SU-DHL-6 (cell line): ENCODE measurements around the gene STX16.

Experiments
- H2AFZ ChIP-seq: fragments of 200-600 bp; sonication (generic); 2 replicates; pipeline ENCODE4 v1.6.1; 2014; ENCODE audit warnings: low read depth, mild to moderate bottlenecking, moderate library complexity, mixed read lengths, antibody characterized with exemption, low read length; ENCODE audit not compliant: severe bottlenecking
- H3F3A ChIP-seq: fragments of 200-600 bp; shearing (Covaris generic); 2 replicates; pipeline ENCODE4 v1.6.0; 2016; ENCODE audit warnings: antibody characterized with exemption, mild to moderate bottlenecking; ENCODE audit not compliant: insufficient read depth
- H3K27ac ChIP-seq: fragments of 200-600 bp; sonication (generic); 2 replicates; pipeline ENCODE4 v1.5.1; 2016; ENCODE audit warnings: low read depth, mild to moderate bottlenecking, low read length, moderate library complexity, mixed read lengths
- H3K27me3 ChIP-seq: fragments of 200-600 bp; sonication (generic), shearing (Covaris generic); 2 replicates; pipeline ENCODE4 v1.6.0; 2014; ENCODE audit warnings: mild to moderate bottlenecking, low read length
- H3K36me3 ChIP-seq: fragments of 200-600 bp; sonication (generic); 2 replicates; pipeline ENCODE4 v1.6.1; 2014; ENCODE audit warnings: mild to moderate bottlenecking, low read length, mixed read lengths
- H3K4me2 ChIP-seq: fragments of 300-600, 200-600 bp; shearing (Covaris generic), sonication (generic); 2 replicates; pipeline ENCODE4 v1.6.0; 2014; ENCODE audit warnings: low read length, low read depth, mild to moderate bottlenecking; ENCODE audit not compliant: poor library complexity, severe bottlenecking
- H3K4me3 ChIP-seq: fragments of 200-600 bp; sonication (generic); 2 replicates; pipeline ENCODE4 v1.5.1; 2014; ENCODE audit warnings: antibody characterized with exemption, low read length, mild to moderate bottlenecking, mixed read lengths; ENCODE audit not compliant: insufficient read depth, poor library complexity, severe bottlenecking
- H3K79me2 ChIP-seq: fragments of 200-600 bp; sonication (generic); 2 replicates; pipeline ENCODE4 v1.6.1; 2014; ENCODE audit warnings: mild to moderate bottlenecking, low read length, moderate library complexity; ENCODE audit not compliant: insufficient read depth
- H3K9ac ChIP-seq: fragments of 200-600 bp; sonication (generic); 2 replicates; pipeline ENCODE4 v1.7.0; 2014; ENCODE audit warnings: mild to moderate bottlenecking, low read length
- H3K9me2 ChIP-seq: fragments of 200-600 bp; sonication (generic); replicated peaks from 2 replicates; pipeline ENCODE4 v1.6.1; 2014; ENCODE audit warnings: low read length; ENCODE audit not compliant: insufficient read depth
- H3K9me3 ChIP-seq: fragments of 200-600 bp; sonication (generic); 2 replicates; pipeline ENCODE4 v1.6.1; 2014; ENCODE audit warnings: low read length, mixed read lengths; ENCODE audit not compliant: insufficient read depth
- H4K20me1 ChIP-seq: fragments of 200-600 bp; sonication (generic); 2 replicates; pipeline ENCODE4 v1.6.1; 2014; ENCODE audit warnings: low read depth, mild to moderate bottlenecking, antibody characterized with exemption, low read length, moderate library complexity, mixed read lengths
- EZH2phosphoT487 ChIP-seq: fragments of 200-600 bp; sonication (generic), shearing (Covaris generic); conservative IDR thresholded peaks from 2 replicates; pipeline ENCODE4 v1.6.1; 2018; ENCODE audit warnings: mild to moderate bottlenecking, antibody characterized with exemption, low read length, moderate library complexity, mixed read lengths
- TF ChIP-seq, protein P1 (sequence below): fragments of 200-600 bp; sonication (generic); IDR thresholded peaks from one replicate; pipeline ENCODE4 v1.5.1; 2017; ENCODE audit warnings: antibody characterized with exemption, mild to moderate bottlenecking, low read length, moderate library complexity; ENCODE audit not compliant: insufficient read depth, poor library complexity, severe bottlenecking

The STX16 gene

DNA sequence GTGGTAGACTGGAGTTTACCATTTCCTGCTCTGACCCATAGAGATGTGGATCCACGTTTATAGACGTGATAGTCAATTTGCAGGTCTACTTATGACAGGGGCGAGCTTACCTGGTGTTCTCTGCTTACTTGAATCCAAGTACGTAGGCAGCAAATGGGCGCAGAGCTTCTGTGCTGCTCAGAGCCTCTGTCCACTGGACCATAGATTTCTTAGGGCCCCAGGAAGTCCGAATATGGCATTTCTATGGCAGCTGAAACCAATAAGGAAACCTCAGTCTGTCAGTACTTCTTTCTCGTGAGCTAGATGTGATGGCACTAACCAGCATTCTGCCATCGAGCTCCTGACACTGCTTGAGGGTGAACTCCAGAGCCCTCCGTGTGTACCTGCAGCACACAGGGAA is 22.0 kb downstream of the STX16 start:
- Histone ChIP-seq H3K27me3 (no peaks in the 10 kb centered on the region), H3K36me3 (peaks cover 32% of the 10 kb centered on the region), H3K4me2 (no peak overlapping the region), H3K79me2 (no peaks in the 10 kb centered on the region), H3K27ac (no peak overlapping the region), H3K9ac (no peak overlapping the region), H4K20me1 (peaks cover 8% of the 10 kb centered on the region; the same call in 1 of the 2 replicates), H3K4me3 (no peak overlapping the region), H2AFZ (no peak overlapping the region), H3F3A (no peaks in the 10 kb centered on the region), H3K9me2 (no peaks in the 10 kb centered on the region), H3K9me3 (no peaks in the 10 kb centered on the region)
- no peak for TF ChIP-seq EZH2phosphoT487
- TF ChIP-seq, protein P1, sequence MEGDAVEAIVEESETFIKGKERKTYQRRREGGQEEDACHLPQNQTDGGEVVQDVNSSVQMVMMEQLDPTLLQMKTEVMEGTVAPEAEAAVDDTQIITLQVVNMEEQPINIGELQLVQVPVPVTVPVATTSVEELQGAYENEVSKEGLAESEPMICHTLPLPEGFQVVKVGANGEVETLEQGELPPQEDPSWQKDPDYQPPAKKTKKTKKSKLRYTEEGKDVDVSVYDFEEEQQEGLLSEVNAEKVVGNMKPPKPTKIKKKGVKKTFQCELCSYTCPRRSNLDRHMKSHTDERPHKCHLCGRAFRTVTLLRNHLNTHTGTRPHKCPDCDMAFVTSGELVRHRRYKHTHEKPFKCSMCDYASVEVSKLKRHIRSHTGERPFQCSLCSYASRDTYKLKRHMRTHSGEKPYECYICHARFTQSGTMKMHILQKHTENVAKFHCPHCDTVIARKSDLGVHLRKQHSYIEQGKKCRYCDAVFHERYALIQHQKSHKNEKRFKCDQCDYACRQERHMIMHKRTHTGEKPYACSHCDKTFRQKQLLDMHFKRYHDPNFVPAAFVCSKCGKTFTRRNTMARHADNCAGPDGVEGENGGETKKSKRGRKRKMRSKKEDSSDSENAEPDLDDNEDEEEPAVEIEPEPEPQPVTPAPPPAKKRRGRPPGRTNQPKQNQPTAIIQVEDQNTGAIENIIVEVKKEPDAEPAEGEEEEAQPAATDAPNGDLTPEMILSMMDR = no peak

- H3K27me3 ChIP-seq = no peaks in the 10 kb centered on the region
- no peaks in the 10 kb centered on the region for H3K9me2 ChIP-seq
- H3K9me3 ChIP-seq = no peaks in the 10 kb centered on the region
- H3F3A ChIP-seq = no peaks in the 10 kb centered on the region
- H3K9ac ChIP-seq = no peak overlapping the region
- 0 out of 2 replicates have a peak, but pooled peaks cover 3% of the 10 kb centered on the region for H4K20me1 ChIP-seq
- H2AFZ ChIP-seq = no peak overlapping the region
- no peak for TF ChIP-seq EZH2phosphoT487
- TF ChIP-seq, protein P1 = no peak
- peaks cover 31% of the 10 kb centered on the region for H3K36me3 ChIP-seq
- no peak overlapping the region for H3K4me3 ChIP-seq
- no peak overlapping the region for H3K4me2 ChIP-seq
- H3K79me2 ChIP-seq = no peaks in the 10 kb centered on the region
- no peak overlapping the region for H3K27ac ChIP-seq
Measured at GRCh38 chr20:58675146-58675584, 24.1 kb downstream of the STX16 start.

DNA sequence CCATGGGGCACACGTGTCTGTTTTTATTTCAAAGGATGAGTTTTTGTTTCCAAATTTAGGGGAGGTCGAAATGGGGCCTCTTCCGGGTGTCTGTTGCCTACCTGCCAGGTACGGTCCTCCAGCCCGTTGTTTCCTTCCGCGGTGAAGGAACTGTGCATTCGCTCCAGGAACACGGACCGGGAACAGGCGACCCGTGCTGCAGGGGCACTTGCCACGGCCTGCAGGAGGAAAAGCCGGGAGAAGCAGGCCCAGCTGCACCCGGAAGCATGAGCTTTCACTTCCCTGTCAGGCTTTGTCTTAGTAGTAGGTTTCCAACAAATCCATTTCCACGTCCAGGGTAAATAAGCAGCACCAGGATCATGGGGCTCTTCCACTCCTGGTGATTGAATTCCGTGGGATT is 24.6 kb downstream of the STX16 start:
- TF ChIP-seq, protein P1 = no peak
- no peak for TF ChIP-seq EZH2phosphoT487
- no peak overlapping the region for H2AFZ ChIP-seq
- H3K9me3 ChIP-seq = no peaks in the 10 kb centered on the region
- no peaks in the 10 kb centered on the region for H3F3A ChIP-seq
- H4K20me1 ChIP-seq = no peaks in the 10 kb centered on the region
- peaks cover 26% of the 10 kb centered on the region for H3K36me3 ChIP-seq
- H3K27me3 ChIP-seq = no peaks in the 10 kb centered on the region
- H3K4me2 ChIP-seq = no peak overlapping the region
- H3K4me3 ChIP-seq = no peak overlapping the region
- no peaks in the 10 kb centered on the region for H3K79me2 ChIP-seq
- no peaks in the 10 kb centered on the region for H3K9me2 ChIP-seq
- no peak overlapping the region for H3K9ac ChIP-seq
- H3K27ac ChIP-seq = no peak overlapping the region

DNA sequence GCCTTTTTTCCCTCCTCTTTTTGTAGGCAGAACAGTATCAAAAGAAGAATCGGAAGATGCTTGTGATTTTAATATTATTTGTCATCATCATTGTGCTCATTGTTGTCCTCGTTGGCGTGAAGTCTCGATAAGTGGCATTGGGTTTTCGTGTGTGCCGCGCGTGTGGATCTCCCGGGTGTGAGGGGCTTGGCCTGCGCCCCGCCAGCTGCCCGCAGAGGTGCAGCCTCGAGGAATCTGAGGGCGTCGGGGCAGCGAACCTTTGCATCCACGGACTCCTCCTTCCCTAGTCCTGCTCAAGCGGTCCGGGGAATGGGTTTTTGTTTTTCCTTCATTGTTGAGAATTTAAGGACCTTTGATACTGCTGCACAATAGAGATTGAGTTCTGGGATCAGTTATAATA is 25.1 kb downstream of the STX16 start:
- Histone ChIP-seq H3K4me2 (no peak overlapping the region), H3F3A (no peaks in the 10 kb centered on the region), H3K4me3 (no peak overlapping the region), H3K27ac (no peak overlapping the region), H4K20me1 (no peaks in the 10 kb centered on the region), H3K9me3 (no peaks in the 10 kb centered on the region), H3K9ac (no peak overlapping the region), H3K9me2 (no peaks in the 10 kb centered on the region), H3K79me2 (no peaks in the 10 kb centered on the region), H3K27me3 (no peaks in the 10 kb centered on the region), H2AFZ (no peak overlapping the region), H3K36me3 (peaks cover 22% of the 10 kb centered on the region; the same call in 1 of the 2 replicates)
- no peak for TF ChIP-seq EZH2phosphoT487
- TF ChIP-seq, protein P1 = no peak
